Glutamatergic neuron (in vitro differentiated cells): ENCODE measurements around the gene TCEANC2. TPM values are rescaled to one million over a fixed set of nuclear protein-coding genes. Genes with fewer than 3 reads are reported as not detected.

Source experiments
- DNase-seq: peaks from one replicate; pipeline ENCODE4 v3.0.0; 2022
- H3K27ac Mint-ChIP-seq: one replicate; pipeline ENCODE4 v1.8.0; 2020; ENCODE audit warnings: mild to moderate bottlenecking, mixed read lengths, inconsistent platforms; ENCODE audit not compliant: unreplicated experiment
- H3K27me3 Mint-ChIP-seq: one replicate; pipeline ENCODE4 v1.8.0; 2020; ENCODE audit warnings: mild to moderate bottlenecking, moderate library complexity, mixed read lengths, inconsistent platforms; ENCODE audit not compliant: unreplicated experiment
- H3K36me3 Mint-ChIP-seq: one replicate; pipeline ENCODE4 v1.8.0; 2020; ENCODE audit warnings: mild to moderate bottlenecking, mixed read lengths, inconsistent platforms; ENCODE audit not compliant: unreplicated experiment
- H3K4me1 Mint-ChIP-seq: one replicate; pipeline ENCODE4 v1.8.0; 2020; ENCODE audit warnings: mild to moderate bottlenecking, low read depth, mixed read lengths, inconsistent platforms; ENCODE audit not compliant: unreplicated experiment
- H3K4me3 Mint-ChIP-seq: one replicate; pipeline ENCODE4 v1.8.0; 2020; ENCODE audit warnings: mild to moderate bottlenecking, mixed read lengths, inconsistent platforms; ENCODE audit not compliant: unreplicated experiment
- H3K9me3 Mint-ChIP-seq: one replicate; pipeline ENCODE4 v1.8.0; 2020; ENCODE audit warnings: mild to moderate bottlenecking, moderate library complexity, mixed read lengths, inconsistent platforms; ENCODE audit not compliant: unreplicated experiment
- total RNA-seq: library from RNA; stranded (reverse); fragmentation: NEBNext Ultra II Directional; extraction: Animal tissue kit (Norgen Biotek cat#: 25700); gene quantifications from one replicate; pipeline ENCODE4 v1.2.1, GENCODE V29; 2021; ENCODE audit not compliant: unreplicated experiment
- TF ChIP-seq, protein P1 (sequence below): fragments of 200-600 bp; sonication (generic); IDR thresholded peaks from one replicate; pipeline ENCODE4 v1.5.0; 2021; ENCODE audit not compliant: partially characterized antibody, unreplicated experiment

Gene TCEANC2
- total RNA-seq, 1 donor from 2014 or later: 10.7 TPM

DNA sequence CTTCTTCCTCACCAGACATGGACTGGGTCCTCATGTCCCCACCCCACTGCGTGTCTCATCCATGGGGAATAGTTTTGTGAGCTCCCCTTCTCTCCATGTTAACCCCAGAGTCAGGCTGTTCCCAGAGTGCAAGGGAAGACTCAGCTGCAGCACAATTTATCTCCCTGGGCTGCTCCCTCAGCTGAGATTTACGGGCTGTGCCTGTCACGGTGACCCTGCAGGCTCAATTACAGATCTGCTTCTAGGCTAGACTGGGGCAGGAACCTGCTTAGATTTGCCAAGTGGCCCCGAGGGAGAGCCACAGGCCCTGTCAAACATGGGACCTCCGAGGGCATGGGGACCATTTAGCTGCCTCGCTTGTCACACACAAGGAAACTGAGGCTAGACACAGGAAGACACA, 61.5 kb downstream of the TCEANC2 start:
- peaks cover 20% of the 10 kb centered on the region for H3K4me1 Mint-ChIP-seq
- no peaks in the 10 kb centered on the region for H3K27me3 Mint-ChIP-seq
- TF ChIP-seq, protein P1, sequence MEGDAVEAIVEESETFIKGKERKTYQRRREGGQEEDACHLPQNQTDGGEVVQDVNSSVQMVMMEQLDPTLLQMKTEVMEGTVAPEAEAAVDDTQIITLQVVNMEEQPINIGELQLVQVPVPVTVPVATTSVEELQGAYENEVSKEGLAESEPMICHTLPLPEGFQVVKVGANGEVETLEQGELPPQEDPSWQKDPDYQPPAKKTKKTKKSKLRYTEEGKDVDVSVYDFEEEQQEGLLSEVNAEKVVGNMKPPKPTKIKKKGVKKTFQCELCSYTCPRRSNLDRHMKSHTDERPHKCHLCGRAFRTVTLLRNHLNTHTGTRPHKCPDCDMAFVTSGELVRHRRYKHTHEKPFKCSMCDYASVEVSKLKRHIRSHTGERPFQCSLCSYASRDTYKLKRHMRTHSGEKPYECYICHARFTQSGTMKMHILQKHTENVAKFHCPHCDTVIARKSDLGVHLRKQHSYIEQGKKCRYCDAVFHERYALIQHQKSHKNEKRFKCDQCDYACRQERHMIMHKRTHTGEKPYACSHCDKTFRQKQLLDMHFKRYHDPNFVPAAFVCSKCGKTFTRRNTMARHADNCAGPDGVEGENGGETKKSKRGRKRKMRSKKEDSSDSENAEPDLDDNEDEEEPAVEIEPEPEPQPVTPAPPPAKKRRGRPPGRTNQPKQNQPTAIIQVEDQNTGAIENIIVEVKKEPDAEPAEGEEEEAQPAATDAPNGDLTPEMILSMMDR: no peak
- no peaks in the 10 kb centered on the region for H3K9me3 Mint-ChIP-seq
- DNase-seq: no peak
- H3K4me3 Mint-ChIP-seq: no peak overlapping the region
- no peaks in the 10 kb centered on the region for H3K36me3 Mint-ChIP-seq
- H3K27ac Mint-ChIP-seq: no peak overlapping the region

- H3K4me1 Mint-ChIP-seq: peaks cover 18% of the 10 kb centered on the region
- no peak overlapping the region for H3K4me3 Mint-ChIP-seq
- no peaks in the 10 kb centered on the region for H3K27me3 Mint-ChIP-seq
- no peak overlapping the region for H3K27ac Mint-ChIP-seq
- H3K36me3 Mint-ChIP-seq: no peaks in the 10 kb centered on the region
- TF ChIP-seq, protein P1: no peak
- H3K9me3 Mint-ChIP-seq: no peaks in the 10 kb centered on the region
- DNase-seq: no peak
Observed at GRCh38 chr1:54115520-54115919, 62.1 kb downstream of the TCEANC2 start.

DNA sequence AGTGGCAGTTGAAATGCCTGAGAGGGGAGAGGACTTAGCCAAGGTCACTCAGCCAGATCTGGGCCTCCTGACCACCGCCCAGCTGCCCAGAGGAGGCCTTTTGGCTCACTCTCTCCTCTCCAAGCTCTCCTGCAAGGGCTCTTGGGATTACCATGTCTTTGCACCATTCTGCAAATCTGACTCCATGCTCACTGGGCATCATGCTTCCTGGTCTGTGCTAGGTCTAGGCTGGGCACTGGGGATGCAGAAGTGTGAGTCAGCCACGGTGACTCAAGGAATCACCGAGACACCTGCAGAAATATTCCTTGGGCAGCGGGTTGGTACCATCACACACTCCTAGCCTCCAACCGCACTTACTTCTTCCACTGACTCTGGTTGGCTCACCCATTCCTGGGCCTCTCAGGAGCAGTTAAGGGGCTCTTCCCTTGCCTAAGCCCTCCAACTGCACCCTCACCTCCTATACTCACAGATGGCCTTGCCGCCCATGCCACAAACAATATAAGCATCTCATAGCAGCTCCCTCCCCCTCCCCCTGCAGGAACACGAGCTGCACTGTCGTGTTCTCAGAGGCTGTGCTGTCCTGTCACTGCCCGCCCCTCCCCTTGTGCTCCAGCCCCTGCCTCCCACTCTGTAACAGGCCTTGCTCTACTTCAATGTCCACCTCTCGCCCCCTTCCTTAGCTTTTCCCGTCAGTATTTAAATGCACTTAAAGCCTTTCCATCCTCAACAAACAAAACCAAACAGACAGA, 64.6 kb downstream of the TCEANC2 start:
- TF ChIP-seq, protein P1: no peak

GRCh38 chr1:54118704-54119103, 65.3 kb downstream of the TCEANC2 start:
- DNase-seq: no peak
- TF ChIP-seq, protein P1: no peak
- H3K4me3 Mint-ChIP-seq: no peak overlapping the region
- H3K27me3 Mint-ChIP-seq: peaks cover 3% of the 10 kb centered on the region
- H3K4me1 Mint-ChIP-seq: peaks cover 9% of the 10 kb centered on the region
- H3K9me3 Mint-ChIP-seq: no peaks in the 10 kb centered on the region
- no peak overlapping the region for H3K27ac Mint-ChIP-seq
- no peaks in the 10 kb centered on the region for H3K36me3 Mint-ChIP-seq

More for the DNA sequence above, 64.6 kb downstream of the TCEANC2 start:
- Mint-ChIP-seq H3K4me1 (peaks cover 9% of the 10 kb centered on the region), H3K27me3 (peaks cover 3% of the 10 kb centered on the region), H3K36me3 (no peaks in the 10 kb centered on the region), H3K4me3 (no peak overlapping the region), H3K9me3 (no peaks in the 10 kb centered on the region), H3K27ac (no peak overlapping the region)
- DNase-seq: peak; percentile 38

- TF ChIP-seq, protein P1: no peak
- Mint-ChIP-seq H3K4me3 (no peak overlapping the region), H3K9me3 (no peaks in the 10 kb centered on the region), H3K36me3 (no peaks in the 10 kb centered on the region), H3K27ac (no peak overlapping the region), H3K4me1 (peaks cover 5% of the 10 kb centered on the region), H3K27me3 (peaks cover 3% of the 10 kb centered on the region)
- no peak for DNase-seq
Observed at GRCh38 chr1:54120018-54120697, 66.8 kb downstream of the TCEANC2 start.
